Measurements from ENCODE around the gene PRDM5. TPM values are rescaled to one million over a fixed set of nuclear protein-coding genes. Genes with fewer than 3 reads are reported as not detected.

The PRDM5 gene
- total and polyA plus RNA-seq, 10 of the 15 experiments (the other 5 are each of a cell fraction or from before 2014, with no cell fraction given) = 0.07 TPM; not detected in 9

GRCh38 chr4:120838784-120839183, 83.7 kb downstream of the PRDM5 start:
- Histone ChIP-seq H3K36me3 (ENCODE audit: control insufficient read depth in 2 of 2, insufficient read depth in 2 of 2, low read length in 1 of 2) (no peaks in the 10 kb centered on the region), H2AFZ (ENCODE audit: control insufficient read depth, low read depth, low read length) (no peak overlapping the region), H3K79me2 (ENCODE audit: control insufficient read depth, insufficient read depth, low read length) (no peaks in the 10 kb centered on the region), H3K4me1 (ENCODE audit: control insufficient read depth, insufficient read depth, low read length) (no peaks in the 10 kb centered on the region), H3K4me3 (no peak overlapping the region), H3K9ac (ENCODE audit: control insufficient read depth, insufficient read depth, low read length) (no peak overlapping the region), H3K9me3 (replicated peaks; ENCODE audit: control insufficient read depth, insufficient read depth, low read length) (peaks cover 3% of the 10 kb centered on the region; the same call in 2 of the 3 replicates), H4K20me1 (ENCODE audit: control insufficient read depth, insufficient read depth) (no peaks in the 10 kb centered on the region), H3K27me3 (replicated peaks in 1 of 2; ENCODE audit: control insufficient read depth in 2 of 2, insufficient read depth in 2 of 2, low read length in 1 of 2) (no peaks in the 10 kb centered on the region), H3K27ac (ENCODE audit: control insufficient read depth, insufficient read depth) (no peak overlapping the region), H3K4me2 (ENCODE audit: control insufficient read depth, insufficient read depth) (no peak overlapping the region)
- ATAC-seq = no peak
- WGBS (ENCODE audit: insufficient coverage, insufficient replicate concordance, low lambda C conversion rate, missing lambda C conversion rate) = 42% methylated on average over 5 of the region's 5 CpGs
- ChIA-PET RAD21 (ENCODE audit: unreplicated experiment) (no interaction called here), CTCF (interaction anchor here (0.6 kb wide), 1 partner anchor 1148 kb away, joined by 3 read pairs; no protein-coding TSS in a partner anchor), SMC1A (ENCODE audit: uncharacterized antibody, unreplicated experiment) (interaction anchor here (0.6 to 1.2 kb wide), 3 partner anchors 18 to 123 kb away, joined by 3 read pairs; no protein-coding TSS in a partner anchor), POLR2A (no interaction called here)
- no peak for DNase-seq (ENCODE audit: low read depth, low spot score)
- FAIRE-seq = no peak
- TF ChIP-seq SP1 (IDR thresholded peaks at IDR 0.05; ENCODE audit: low read depth, low read length) (no peak), SUZ12 (IDR thresholded peaks at IDR 0.05; ENCODE audit: unreplicated experiment) (no peak), TCF3 (IDR thresholded peaks at IDR 0.05; ENCODE audit: borderline replicate concordance, insufficient read depth, low read depth, low read length) (no peak), CTCF (IDR thresholded peaks at IDR 0.05 in 2 of 3, conservative IDR thresholded peaks at IDR 0.05 in 1 of 3; ENCODE audit: control insufficient read depth in 2 of 3, extremely low read depth in 1 of 3, insufficient read depth in 1 of 3, low read depth in 3 of 3, low read length in 3 of 3) (no peak), ZNF592 (IDR thresholded peaks at IDR 0.05) (no peak), E4F1 (IDR thresholded peaks at IDR 0.05; ENCODE audit: borderline replicate concordance, partially characterized antibody) (no peak), SREBF1 (IDR thresholded peaks at IDR 0.05; ENCODE audit: low read length) (no peak), ATF3 (IDR thresholded peaks at IDR 0.05; ENCODE audit: borderline replicate concordance, extremely low read depth, low read depth, low read length) (no peak), KAT2A (conservative IDR thresholded peaks at IDR 0.05; ENCODE audit: control insufficient read depth, low read depth, low read length) (no peak), NRF1 (conservative IDR thresholded peaks at IDR 0.05; ENCODE audit: low read depth, low read length) (no peak), NFIC (IDR thresholded peaks at IDR 0.05; ENCODE audit: low read depth, low read length) (no peak), ZBED1 (IDR thresholded peaks at IDR 0.05; ENCODE audit: borderline replicate concordance) (no peak), CHD1 (IDR thresholded peaks at IDR 0.05; ENCODE audit: low read depth, low read length) (no peak), ASH2L (IDR thresholded peaks at IDR 0.05; ENCODE audit: borderline replicate concordance, low read depth) (no peak)
- intact Hi-C loops (cut with micrococcal nuclease; ENCODE audit: unreplicated experiment) (no loop called here), in situ Hi-C loops (cut with MboI) (no loop called here)
- BruUV-seq (replicated peaks) = no TSS peak
